ENCODE measurements around the gene PHACTR3.

PHACTR3 gene

GRCh38 chr20:59574308-59574707 is 30.0 kb upstream of the PHACTR3 start:
- no peak for DNase-seq (ENCODE audit: low read depth in 2 of 2)

GRCh38 chr20:59575216-59575615 is 29.1 kb upstream of the PHACTR3 start:
- no peak for DNase-seq (ENCODE audit: low read depth in 2 of 2)

DNA sequence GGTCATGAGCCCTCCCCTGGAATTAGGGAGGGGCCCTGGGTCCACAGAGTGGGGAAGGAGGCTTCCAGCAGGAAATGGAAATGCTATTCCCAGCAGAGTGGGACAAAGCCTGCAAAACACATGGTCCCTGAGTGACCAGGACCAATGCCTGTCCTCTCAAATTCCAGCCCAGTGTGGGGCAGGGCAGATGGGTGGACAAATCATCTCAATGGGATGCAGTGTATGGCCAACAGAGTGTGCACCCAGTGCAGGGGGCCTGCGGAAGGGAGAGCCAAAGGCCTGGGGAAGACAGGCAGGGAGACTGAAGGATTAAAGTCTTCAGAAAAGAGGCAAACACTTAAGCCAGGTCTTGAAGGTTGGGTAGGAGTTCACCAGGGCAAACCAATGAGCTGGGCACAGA is 28.7 kb upstream of the PHACTR3 start:
- DNase-seq (ENCODE audit: low read depth in 2 of 2): no peak

- DNase-seq (ENCODE audit: low read depth in 2 of 2): no peak
These were observed 28.0 kb upstream of the PHACTR3 start for GRCh38 chr20:59576216-59576953.

DNA sequence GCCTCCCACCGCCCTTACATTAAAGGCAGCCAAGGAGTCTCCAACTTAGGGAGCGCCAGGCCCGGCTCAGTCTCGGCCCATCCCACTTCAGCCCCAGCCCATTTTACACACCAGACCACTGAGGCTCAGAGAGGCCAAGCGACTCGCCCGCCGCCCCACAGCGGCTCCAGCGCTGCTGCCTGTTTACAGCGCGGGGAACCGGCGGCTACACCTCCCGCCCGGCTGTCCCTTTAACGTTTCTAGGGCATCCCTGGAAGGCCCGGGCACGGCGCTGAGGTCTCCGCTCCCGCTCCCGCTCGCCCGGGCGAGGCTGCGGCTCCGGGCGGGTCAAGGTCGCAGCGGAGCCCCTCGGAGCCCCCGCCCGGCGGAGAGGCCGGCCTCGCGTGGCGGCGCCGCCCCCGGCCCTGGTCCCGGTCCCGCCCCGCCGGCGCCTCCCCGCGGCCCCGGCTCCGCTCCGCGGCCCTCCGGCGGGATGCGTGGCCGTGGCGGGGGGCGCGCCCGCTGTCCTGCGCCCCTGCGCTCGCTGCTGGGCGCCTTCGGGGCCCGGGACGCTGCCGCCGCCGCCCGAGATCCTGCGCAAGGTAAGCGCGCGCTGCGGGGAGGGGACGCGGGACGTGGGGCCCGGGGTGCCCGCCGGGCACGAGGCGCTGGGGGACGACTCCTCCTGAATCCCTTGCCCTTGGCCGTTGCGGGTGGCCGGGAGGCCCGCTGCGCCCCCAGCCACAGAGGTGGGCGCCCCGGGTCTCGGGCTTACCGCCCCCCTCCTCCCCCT is 27.1 kb upstream of the PHACTR3 start:
- DNase-seq (ENCODE audit: low read depth in 2 of 2): no peak

- no peak for DNase-seq (ENCODE audit: low read depth in 2 of 2)
These were observed 26.4 kb upstream of the PHACTR3 start for GRCh38 chr20:59577809-59578435.

DNA sequence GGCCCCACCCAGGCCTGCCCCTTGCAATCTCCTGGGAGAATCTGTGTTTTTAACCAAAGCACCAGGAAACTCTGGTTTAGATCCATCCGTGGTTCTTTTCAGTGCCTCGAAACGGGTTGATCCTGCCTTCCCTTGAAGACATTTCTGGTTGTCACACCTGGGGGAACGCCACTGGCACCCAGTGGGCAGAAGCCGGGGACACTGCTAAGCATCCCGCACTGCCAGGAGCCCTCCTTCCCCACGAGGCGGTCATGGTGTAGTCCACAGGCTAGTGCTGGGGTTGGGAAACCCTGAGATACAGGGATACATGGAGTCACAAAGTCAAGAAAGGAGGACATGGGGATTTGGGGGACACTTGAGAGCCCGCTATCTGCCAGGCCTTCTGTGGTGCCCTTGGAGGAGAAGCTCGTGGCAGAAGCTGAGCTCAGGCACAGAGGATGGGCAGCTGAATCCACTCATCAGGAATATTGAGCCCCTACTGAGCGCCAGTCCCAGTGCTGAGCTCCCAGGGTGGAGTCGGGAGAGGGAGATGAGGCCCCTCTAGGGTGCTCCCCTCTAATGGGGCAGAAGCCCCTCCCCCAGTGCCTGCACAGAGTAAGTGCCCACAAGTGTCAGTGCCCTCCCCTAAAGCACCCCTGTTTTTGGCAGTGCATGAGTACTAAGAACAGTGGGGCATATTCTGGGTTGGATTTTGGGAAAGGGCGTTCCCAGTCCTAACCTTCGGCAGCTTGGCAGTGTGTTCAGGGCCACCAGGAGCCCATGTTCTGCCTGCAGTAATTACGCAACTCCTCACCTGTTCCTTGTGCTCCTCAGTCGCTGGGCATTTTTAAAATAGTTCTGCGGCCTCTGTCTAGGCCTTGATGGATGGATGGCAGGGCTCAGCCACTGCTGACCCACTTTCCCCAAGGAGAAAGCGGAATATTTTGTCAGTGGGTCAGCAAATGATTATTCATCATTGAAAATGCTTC is 25.6 kb upstream of the PHACTR3 start:
- no peak for DNase-seq (ENCODE audit: low read depth in 2 of 2)

GRCh38 chr20:59579404-59580145 is 24.8 kb upstream of the PHACTR3 start:
- DNase-seq (ENCODE audit: low read depth in 2 of 2): no peak

DNA sequence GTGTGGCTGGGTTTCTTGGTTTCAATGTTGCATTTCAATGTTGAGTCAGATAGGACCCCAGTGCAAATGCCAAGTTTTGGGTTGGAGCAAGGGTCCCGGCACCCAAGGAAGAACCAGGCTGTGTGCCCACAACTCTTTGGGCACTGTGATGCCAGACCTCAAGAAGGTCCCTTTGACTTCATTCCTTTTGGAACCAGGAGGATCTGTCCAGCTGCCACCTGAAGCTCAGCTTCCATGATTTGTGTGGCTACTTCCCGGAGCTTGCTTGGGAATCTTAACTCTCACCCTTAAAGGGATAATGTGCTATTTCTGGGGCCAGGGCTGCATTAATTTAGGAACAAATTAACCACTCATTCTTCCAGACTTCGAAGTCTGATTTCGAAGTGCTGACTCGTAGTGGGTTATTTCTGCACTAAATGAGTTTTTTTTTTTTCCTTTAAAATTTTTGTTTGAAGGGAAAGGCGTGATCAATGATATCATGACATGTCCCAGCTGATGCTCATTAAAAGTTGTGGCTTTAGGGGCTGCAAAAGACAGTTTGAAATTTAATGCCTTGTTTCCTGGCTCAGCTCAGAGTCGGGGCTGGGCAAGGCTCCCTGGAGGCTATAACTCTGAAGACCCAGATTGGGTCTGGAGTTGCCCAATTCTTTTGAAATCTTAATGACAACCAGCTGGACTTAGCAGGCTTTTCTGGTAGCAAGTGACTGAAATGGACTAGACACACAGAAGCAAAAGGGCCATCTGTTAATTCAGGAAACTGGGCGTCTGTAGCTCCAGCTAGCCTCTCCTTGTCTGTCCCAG is 24.0 kb upstream of the PHACTR3 start:
- peak; percentile 92 to 93 for DNase-seq (ENCODE audit: low read depth in 2 of 2)

GRCh38 chr20:59580991-59581401 is 23.3 kb upstream of the PHACTR3 start:
- no peak for DNase-seq (ENCODE audit: low read depth in 2 of 2)

DNA sequence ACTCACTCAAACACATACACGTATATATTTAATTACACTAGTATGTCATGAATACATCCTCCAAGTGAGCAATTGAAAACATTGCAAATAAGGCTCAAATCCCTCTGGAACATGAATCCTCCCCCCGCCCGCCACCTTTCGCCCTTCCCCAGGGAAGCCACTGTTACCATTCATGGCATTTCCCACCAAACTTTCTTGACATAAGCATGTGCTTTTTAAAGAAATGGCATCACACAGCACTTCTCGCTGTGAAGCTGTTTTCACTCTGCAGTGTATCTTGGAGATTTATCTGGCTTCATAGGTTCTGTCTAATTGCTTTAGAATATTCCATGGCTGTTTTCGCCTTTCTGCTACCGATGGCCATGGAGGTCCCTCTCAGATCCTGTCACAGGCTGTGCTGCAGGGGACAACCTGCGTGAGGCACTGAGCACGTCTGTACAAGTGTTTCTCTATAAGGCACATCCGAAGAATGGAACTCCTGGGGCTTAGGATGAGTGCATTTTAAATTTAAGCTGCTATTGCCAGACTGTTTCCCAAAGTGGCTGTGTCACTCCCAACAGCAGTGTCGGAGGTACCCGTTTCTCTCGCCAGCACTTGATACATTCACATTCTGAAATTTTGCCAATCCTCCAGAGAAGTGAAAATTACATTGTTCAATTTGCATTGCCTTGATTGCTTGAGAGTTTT is 22.2 kb upstream of the PHACTR3 start:
- DNase-seq (ENCODE audit: low read depth in 2 of 2): no peak

GRCh38 chr20:59583428-59584277 is 20.7 kb upstream of the PHACTR3 start:
- peak; percentile 12 to 22 for DNase-seq (ENCODE audit: low read depth in 2 of 2)

DNA sequence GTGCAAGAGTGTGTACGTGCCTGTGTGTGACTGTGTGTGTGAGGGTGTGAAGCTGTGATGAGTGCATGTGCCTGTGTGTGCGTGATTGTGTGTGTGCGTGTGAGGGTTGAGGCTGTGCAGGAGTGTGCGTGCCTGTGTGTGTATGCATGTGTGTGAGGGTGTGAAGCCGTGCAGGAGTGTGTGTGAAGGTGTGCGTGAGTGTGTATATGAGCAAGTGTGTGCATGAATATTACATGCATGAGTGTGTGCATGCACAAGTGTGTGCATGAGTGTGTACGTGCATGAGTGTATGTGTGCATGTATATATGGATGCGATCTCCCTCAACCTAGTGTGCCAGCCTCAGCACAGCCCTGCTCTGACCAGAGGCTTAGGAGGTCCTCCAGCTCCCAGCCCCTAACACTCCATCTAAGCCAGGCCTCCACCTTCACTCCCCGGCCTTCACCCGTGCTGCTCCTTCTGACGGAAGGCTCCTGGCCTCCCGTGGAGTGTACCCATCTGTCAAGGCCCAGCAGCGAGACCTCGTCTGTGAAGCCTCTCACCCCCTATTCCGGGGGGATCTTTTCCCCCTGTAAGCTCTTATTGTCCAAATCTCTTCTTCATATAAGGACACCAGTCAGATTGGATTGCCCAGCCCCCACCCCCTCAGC is 19.9 kb upstream of the PHACTR3 start:
- no peak for DNase-seq (ENCODE audit: low read depth in 2 of 2)

GRCh38 chr20:59585714-59586409 is 18.5 kb upstream of the PHACTR3 start:
- no peak for DNase-seq (ENCODE audit: low read depth in 2 of 2)

DNA sequence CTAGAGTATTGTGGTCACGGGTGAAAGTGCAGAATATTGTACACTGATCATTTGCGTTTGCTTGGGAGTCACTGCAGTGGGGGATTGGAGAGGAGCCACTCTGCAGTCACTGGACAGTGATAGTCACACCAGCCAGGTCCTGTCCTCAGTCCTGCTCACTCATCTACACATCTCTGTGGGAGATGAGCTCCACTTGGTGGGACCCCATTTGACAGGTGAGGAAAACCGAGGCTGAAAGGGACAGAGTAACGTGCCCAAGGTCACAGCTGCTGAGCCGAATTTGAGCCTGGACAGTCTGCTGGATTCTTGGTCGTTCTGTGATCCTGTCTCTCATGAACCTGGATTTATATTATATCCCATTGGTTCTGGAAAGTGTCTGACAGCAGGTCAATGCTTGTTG is 17.7 kb upstream of the PHACTR3 start:
- no peak for DNase-seq (ENCODE audit: low read depth in 2 of 2)

GRCh38 chr20:59587570-59587969 is 16.8 kb upstream of the PHACTR3 start:
- no peak for DNase-seq (ENCODE audit: low read depth in 2 of 2)

- no peak for DNase-seq (ENCODE audit: low read depth in 2 of 2)
These were observed 16.0 kb upstream of the PHACTR3 start for GRCh38 chr20:59588236-59588855.
